ENCODE measurements around the gene LTBP2.

DNA sequence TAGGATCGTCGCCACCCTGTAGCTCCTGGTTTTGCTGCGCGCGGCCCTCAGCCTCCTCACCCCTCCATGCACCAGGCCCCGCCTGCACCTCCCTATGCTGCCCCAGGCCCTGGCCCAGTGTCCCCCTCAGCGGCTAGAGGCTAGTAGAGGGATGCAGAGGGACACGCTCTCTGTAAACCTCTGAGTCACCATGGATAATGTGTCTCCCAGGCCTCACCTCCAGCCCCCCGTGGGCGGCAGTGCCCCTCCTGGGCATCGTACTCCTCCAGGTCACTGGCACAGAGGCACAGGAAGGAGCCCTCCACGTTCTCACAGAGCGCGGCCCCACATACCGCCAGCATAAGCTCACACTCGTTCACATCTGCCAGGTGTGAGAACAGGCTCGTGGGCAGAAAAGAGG lies 106.2 kb downstream of the LTBP2 start:
- TF ChIP-seq CTCF (IDR thresholded peaks at IDR 0.05) (no peak), POLR2A (IDR thresholded peaks at IDR 0.05) (no peak)
